ENCODE data around the gene NUBPL.

Gene NUBPL

GRCh38 chr14:31766315-31766892 lies 205.2 kb downstream of the NUBPL start:
- no peaks in the 10 kb centered on the region for H3K27me3 ChIP-seq
- TF ChIP-seq CTCF (IDR thresholded peaks at IDR 0.05), result no peak
- H3K4me1 ChIP-seq (ENCODE audit: control insufficient read depth in 1 of 2, insufficient read depth in 1 of 2, low read depth in 1 of 2, low read length in 1 of 2), result no peaks in the 10 kb centered on the region

GRCh38 chr14:31768355-31768754 lies 207.2 kb downstream of the NUBPL start:
- Histone ChIP-seq H3K36me3 (no peaks in the 10 kb centered on the region), H3K27me3 (no peaks in the 10 kb centered on the region), H3K4me1 (ENCODE audit: control insufficient read depth in 1 of 2, insufficient read depth in 1 of 2, low read depth in 1 of 2, low read length in 1 of 2) (no peaks in the 10 kb centered on the region), H3K9me3 (no peaks in the 10 kb centered on the region), H3K4me3 (ENCODE audit: low read depth in 1 of 2, low read length in 1 of 2) (no peak overlapping the region), H3K27ac (no peak overlapping the region)
- TF ChIP-seq CTCF (IDR thresholded peaks at IDR 0.05), result no peak

More at GRCh38 chr14:31766315-31766892, 205.2 kb downstream of the NUBPL start:
- Histone ChIP-seq H3K36me3 (no peaks in the 10 kb centered on the region), H3K27ac (no peak overlapping the region), H3K4me3 (ENCODE audit: low read depth in 1 of 2, low read length in 1 of 2) (no peak overlapping the region), H3K9me3 (no peaks in the 10 kb centered on the region)

- H3K4me3 ChIP-seq (ENCODE audit: low read depth in 1 of 2, low read length in 1 of 2), result no peak overlapping the region
- no peaks in the 10 kb centered on the region for H3K4me1 ChIP-seq (ENCODE audit: control insufficient read depth in 1 of 2, insufficient read depth in 1 of 2, low read depth in 1 of 2, low read length in 1 of 2)
- H3K27ac ChIP-seq, result no peak overlapping the region
- H3K27me3 ChIP-seq, result no peaks in the 10 kb centered on the region
- no peaks in the 10 kb centered on the region for H3K9me3 ChIP-seq
- TF ChIP-seq CTCF (IDR thresholded peaks at IDR 0.05), result no peak
- H3K36me3 ChIP-seq, result no peaks in the 10 kb centered on the region
Measured at GRCh38 chr14:31770271-31770670, 209.1 kb downstream of the NUBPL start.

- H3K36me3 ChIP-seq, result no peaks in the 10 kb centered on the region
- H3K4me3 ChIP-seq (ENCODE audit: low read depth in 1 of 2, low read length in 1 of 2), result no peak overlapping the region
- H3K27me3 ChIP-seq, result no peaks in the 10 kb centered on the region
- no peaks in the 10 kb centered on the region for H3K4me1 ChIP-seq (ENCODE audit: control insufficient read depth in 1 of 2, insufficient read depth in 1 of 2, low read depth in 1 of 2, low read length in 1 of 2)
- no peak overlapping the region for H3K27ac ChIP-seq
- no peaks in the 10 kb centered on the region for H3K9me3 ChIP-seq
- no peak for TF ChIP-seq CTCF (IDR thresholded peaks at IDR 0.05)
Measured at GRCh38 chr14:31774567-31774966, 213.4 kb downstream of the NUBPL start.

- no peaks in the 10 kb centered on the region for H3K4me1 ChIP-seq (ENCODE audit: control insufficient read depth in 1 of 2, insufficient read depth in 1 of 2, low read depth in 1 of 2, low read length in 1 of 2)
- H3K9me3 ChIP-seq, result peaks cover 12% of the 10 kb centered on the region
- no peaks in the 10 kb centered on the region for H3K27me3 ChIP-seq
- TF ChIP-seq CTCF (IDR thresholded peaks at IDR 0.05), result no peak
- H3K4me3 ChIP-seq (ENCODE audit: low read depth in 1 of 2, low read length in 1 of 2), result no peak overlapping the region
- no peaks in the 10 kb centered on the region for H3K36me3 ChIP-seq
- H3K27ac ChIP-seq, result no peak overlapping the region
Measured at GRCh38 chr14:31777312-31777711, 216.1 kb downstream of the NUBPL start.

- Histone ChIP-seq H3K36me3 (no peaks in the 10 kb centered on the region), H3K4me1 (ENCODE audit: control insufficient read depth in 1 of 2, insufficient read depth in 1 of 2, low read depth in 1 of 2, low read length in 1 of 2) (no peaks in the 10 kb centered on the region), H3K27me3 (no peaks in the 10 kb centered on the region), H3K27ac (no peak overlapping the region), H3K4me3 (ENCODE audit: low read depth in 1 of 2, low read length in 1 of 2) (no peak overlapping the region), H3K9me3 (peaks cover 12% of the 10 kb centered on the region)
- TF ChIP-seq CTCF (IDR thresholded peaks at IDR 0.05), result no peak
Measured at GRCh38 chr14:31781578-31781977, 220.4 kb downstream of the NUBPL start.

All from neutrophil (primary cell).